ENCODE measurements around the gene C12orf60. TPM values are rescaled to one million over a fixed set of nuclear protein-coding genes. Genes with fewer than 3 reads are reported as not detected.

Gene C12orf60
- total RNA-seq, 3 donors from 2014 or later = 0.44 to 0.96 (median 0.46) TPM

- TF ChIP-seq CTCF (IDR thresholded peaks at IDR 0.05) = no peak
- DNase-seq = no peak
- intact Hi-C loops (cut with DNase I, micrococcal nuclease) = no loop called here
- H3K4me1 ChIP-seq (ENCODE audit: low read depth) = no peaks in the 10 kb centered on the region
- no peak overlapping the region for H3K4me3 ChIP-seq
- no peaks in the 10 kb centered on the region for H3K36me3 ChIP-seq (ENCODE audit: low read depth)
- ATAC-seq = no peak
- no peaks in the 10 kb centered on the region for H3K9me3 ChIP-seq
Observed at GRCh38 chr12:14824012-14824634, 20.7 kb downstream of the C12orf60 start.

GRCh38 chr12:14825256-14825655, 21.8 kb downstream of the C12orf60 start:
- intact Hi-C loops (cut with DNase I, micrococcal nuclease) = no loop called here
- H3K4me1 ChIP-seq (ENCODE audit: low read depth) = no peaks in the 10 kb centered on the region
- TF ChIP-seq CTCF (IDR thresholded peaks at IDR 0.05) = no peak
- no peaks in the 10 kb centered on the region for H3K36me3 ChIP-seq (ENCODE audit: low read depth)
- DNase-seq (no peak), ATAC-seq (no peak)
- H3K4me3 ChIP-seq = no peak overlapping the region
- H3K9me3 ChIP-seq = no peaks in the 10 kb centered on the region

GRCh38 chr12:14826491-14826890, 23.0 kb downstream of the C12orf60 start:
- intact Hi-C loops (cut with DNase I, micrococcal nuclease) = no loop called here
- ATAC-seq = no peak
- no peaks in the 10 kb centered on the region for H3K36me3 ChIP-seq (ENCODE audit: low read depth)
- H3K4me1 ChIP-seq (ENCODE audit: low read depth) = no peaks in the 10 kb centered on the region
- no peak for TF ChIP-seq CTCF (IDR thresholded peaks at IDR 0.05)
- H3K9me3 ChIP-seq = no peaks in the 10 kb centered on the region
- H3K4me3 ChIP-seq = no peak overlapping the region
- no peak for DNase-seq

GRCh38 chr12:14827043-14827442, 23.6 kb downstream of the C12orf60 start:
- DNase-seq (no peak), ATAC-seq (no peak)
- H3K9me3 ChIP-seq = no peaks in the 10 kb centered on the region
- no peak overlapping the region for H3K4me3 ChIP-seq
- H3K4me1 ChIP-seq (ENCODE audit: low read depth) = no peaks in the 10 kb centered on the region
- no peaks in the 10 kb centered on the region for H3K36me3 ChIP-seq (ENCODE audit: low read depth)
- no peak for TF ChIP-seq CTCF (IDR thresholded peaks at IDR 0.05)
- intact Hi-C loops (cut with DNase I, micrococcal nuclease) = no loop called here

GRCh38 chr12:14828892-14829291, 25.4 kb downstream of the C12orf60 start:
- Histone ChIP-seq H3K9me3 (no peaks in the 10 kb centered on the region), H3K4me1 (ENCODE audit: low read depth) (no peaks in the 10 kb centered on the region), H3K36me3 (ENCODE audit: low read depth) (no peaks in the 10 kb centered on the region), H3K4me3 (no peak overlapping the region)
- no peak for TF ChIP-seq CTCF (IDR thresholded peaks at IDR 0.05)
- DNase-seq = no peak
- ATAC-seq = peak; percentile 25
- intact Hi-C loops (cut with DNase I, micrococcal nuclease) = no loop called here

GRCh38 chr12:14833336-14833735, 29.9 kb downstream of the C12orf60 start:
- intact Hi-C loops (cut with DNase I, micrococcal nuclease) = no loop called here
- TF ChIP-seq CTCF (IDR thresholded peaks at IDR 0.05) = no peak
- ATAC-seq (no peak), DNase-seq (no peak)
- Histone ChIP-seq H3K36me3 (ENCODE audit: low read depth) (no peaks in the 10 kb centered on the region), H3K9me3 (no peaks in the 10 kb centered on the region), H3K4me3 (no peak overlapping the region), H3K4me1 (ENCODE audit: low read depth) (no peaks in the 10 kb centered on the region)
